ENCODE measurements around the gene MEX3A.
"Not testable (repeated sequence)": the region's sequence is repeated elsewhere in the genome, so short reads cannot be mapped to it uniquely, and the experiment has no call there.

Gene MEX3A

DNA sequence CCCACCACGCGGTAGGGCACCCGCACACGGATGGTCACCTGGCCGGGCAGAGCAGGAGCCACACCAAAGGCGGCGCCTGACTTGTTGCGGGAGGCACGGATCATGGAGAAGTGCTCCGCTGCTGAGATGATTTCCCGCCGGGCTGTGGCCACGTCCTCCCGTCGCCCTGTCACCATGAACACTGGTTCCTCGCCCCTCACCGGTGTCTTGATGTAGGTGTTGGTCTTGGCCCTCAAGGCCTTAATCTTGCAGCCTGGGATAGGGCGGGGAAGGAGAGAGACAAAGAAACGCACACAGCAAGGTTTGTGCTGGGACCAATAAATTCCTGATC is 4.9 kb downstream of the MEX3A start:
- DNase-seq: no peak

DNA sequence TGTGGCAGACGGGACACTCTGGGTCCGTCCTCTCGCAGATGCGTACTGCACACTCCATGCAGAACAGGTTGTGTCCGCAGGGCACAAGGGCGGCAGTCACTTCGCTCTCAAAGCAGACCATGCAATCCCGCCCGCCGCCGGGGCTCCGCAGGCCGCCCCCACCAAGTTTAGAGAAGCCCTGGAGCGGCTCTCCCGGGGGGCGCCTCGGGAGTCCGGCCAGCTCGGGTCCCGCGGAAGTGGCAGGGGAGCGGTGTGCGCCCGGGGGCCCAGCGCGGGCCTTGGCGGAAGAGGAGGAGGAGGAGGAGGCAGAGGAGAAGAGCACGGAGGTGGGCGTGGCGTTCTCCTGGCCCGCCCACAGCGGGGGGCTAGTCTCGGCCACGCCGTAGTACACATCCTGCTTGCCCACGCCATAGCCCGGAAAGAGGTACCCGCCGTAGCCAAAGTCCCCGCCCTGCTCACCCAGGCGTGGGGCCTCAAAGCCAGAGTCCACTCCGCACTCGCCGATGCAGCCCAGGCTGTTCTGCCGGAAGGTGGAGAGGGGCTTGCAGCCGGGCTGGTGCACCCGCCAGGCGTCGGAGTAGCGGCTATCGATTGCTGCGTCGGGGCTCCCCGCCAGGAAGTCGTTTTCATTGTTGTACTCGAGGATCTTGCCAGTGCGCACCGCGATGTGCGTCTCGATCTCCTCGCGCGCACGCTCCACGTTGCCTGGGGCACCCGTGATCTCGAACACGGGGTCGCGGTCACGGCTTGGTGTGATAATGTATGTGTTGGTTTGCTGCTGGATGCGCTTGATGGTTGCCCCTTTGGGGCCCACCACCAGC is 5.4 kb downstream of the MEX3A start:
- no peak for DNase-seq

GRCh38 chr1:156075775-156076204 is 6.5 kb downstream of the MEX3A start:
- no peak for DNase-seq

DNA sequence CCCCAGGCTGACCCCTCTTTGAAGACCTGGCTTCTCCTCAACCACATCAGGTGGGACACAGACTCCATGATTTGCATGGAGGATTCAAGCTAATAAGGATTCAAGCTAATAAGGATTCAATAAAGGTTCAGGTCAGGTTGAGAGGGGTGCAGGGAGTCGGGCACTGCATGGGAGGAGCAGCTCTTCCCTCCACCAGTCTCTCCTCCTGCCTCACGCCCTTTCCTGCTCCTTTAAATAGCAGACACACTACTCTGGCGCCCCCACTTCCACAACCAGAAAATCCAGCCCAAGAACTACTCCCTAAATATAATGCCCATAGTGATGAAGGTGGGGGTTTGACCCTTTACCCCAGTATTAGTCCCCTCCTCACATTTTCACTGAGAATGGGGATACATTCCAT is 7.1 kb downstream of the MEX3A start:
- DNase-seq: no peak

DNA sequence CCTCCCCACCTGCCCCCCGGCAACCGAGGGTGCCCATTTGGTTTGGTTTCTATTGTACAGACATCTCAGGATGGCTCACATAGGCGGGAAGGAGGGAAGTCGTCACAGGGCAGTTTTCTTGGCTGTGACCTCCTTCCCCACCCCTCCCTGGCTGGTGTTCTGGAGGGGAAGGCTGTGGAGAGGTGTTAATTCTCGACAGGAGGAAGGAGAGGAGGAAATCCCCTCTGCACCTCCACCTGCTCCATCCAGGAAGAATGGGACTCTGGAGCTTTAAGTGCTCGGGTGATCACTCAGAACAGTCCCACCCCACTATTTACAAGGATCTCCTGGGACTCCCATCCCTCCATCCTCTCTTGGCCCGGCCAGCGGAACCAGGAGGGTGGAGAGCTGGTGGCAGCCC is 7.6 kb downstream of the MEX3A start:
- no peak for DNase-seq

DNA sequence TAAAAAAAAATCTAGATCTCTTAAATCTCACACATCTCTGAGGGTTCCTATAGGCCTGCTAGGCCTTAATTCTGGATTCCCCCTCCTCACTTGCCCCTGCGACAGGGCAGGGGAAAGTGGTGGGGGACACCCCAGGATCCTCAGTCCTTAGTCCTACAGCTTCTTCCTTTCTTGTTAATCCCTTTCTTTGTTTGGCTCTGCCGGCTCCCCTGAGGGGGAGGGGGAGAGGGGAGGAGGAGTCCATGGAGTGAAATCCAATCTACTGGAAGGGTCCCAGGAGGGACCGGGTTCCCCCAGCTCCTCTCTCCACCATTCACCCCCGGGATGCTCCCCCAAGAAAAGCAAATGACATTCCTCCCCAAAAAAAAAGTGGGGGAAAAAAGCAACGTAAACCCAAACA is 8.5 kb downstream of the MEX3A start:
- no peak for DNase-seq

DNA sequence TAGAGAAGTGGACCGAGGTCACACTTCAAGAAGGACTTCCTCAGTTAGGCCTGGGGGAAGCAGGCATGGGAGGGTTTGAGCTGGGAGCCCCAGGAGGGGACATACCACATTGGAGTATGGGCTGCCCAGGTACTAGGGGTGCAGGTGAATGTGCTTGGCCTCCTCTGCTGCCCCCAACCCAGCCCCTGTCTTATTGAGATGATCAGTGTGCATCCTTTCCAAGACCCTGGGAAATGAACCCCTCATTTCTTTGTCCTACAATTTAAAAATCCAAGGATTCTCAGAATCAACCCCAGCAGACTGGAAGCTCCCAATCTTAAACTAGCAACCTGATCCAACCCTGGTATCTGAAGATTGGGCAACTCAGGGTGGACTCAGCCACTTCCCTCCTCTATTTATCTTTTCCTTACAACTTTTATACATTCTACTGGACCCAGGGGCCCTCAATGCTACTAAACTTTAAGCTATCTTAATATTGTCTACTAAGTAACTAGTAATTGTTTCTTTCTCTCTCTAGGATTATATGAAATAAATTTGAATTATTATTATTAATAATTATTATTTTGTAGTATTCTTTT is 9.1 kb downstream of the MEX3A start:
- DNase-seq: no peak

DNA sequence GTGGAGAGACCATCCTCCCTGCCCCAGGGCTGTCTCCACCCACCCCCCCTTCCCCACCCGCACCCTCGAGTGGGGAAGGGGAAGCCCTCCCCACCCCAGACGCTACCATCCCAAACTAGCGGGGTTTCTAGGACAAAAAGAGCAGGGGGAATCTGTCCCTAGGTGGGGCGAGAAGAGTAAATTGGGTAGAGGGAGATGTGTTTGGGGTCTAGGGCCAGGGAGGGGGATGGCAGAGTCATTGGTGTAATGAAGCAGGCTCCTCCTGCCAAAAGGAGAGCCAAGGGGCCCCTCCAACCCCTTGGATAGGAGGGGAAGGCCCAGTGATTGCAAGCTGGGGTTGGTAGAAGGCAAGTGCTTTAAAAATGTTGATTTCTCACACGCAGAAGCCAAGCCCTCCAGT is 10.0 kb downstream of the MEX3A start:
- DNase-seq: no peak

GRCh38 chr1:156071332-156071816 is 10.9 kb downstream of the MEX3A start:
- not testable (repeated sequence) for DNase-seq

DNA sequence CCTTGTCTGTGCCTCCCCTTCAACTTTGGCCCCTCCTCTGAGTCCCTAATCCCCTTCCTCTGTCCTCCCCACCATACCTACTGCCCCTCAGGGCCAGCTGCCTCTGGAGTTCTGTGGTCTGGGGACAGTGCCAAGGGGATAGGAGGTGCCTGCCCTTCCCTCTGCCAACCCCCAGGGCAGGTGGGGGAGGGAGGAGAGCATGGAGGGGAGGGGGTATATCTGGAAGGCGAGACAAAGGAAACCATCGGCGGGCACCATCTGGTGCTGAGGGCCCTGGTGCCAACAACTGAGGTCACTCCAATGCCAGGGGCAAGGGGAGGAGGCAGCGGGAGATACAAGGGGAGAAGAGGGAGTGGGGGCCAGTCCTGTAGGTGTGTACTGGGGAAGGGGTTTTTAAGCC is 11.7 kb downstream of the MEX3A start:
- DNase-seq: no peak

DNA sequence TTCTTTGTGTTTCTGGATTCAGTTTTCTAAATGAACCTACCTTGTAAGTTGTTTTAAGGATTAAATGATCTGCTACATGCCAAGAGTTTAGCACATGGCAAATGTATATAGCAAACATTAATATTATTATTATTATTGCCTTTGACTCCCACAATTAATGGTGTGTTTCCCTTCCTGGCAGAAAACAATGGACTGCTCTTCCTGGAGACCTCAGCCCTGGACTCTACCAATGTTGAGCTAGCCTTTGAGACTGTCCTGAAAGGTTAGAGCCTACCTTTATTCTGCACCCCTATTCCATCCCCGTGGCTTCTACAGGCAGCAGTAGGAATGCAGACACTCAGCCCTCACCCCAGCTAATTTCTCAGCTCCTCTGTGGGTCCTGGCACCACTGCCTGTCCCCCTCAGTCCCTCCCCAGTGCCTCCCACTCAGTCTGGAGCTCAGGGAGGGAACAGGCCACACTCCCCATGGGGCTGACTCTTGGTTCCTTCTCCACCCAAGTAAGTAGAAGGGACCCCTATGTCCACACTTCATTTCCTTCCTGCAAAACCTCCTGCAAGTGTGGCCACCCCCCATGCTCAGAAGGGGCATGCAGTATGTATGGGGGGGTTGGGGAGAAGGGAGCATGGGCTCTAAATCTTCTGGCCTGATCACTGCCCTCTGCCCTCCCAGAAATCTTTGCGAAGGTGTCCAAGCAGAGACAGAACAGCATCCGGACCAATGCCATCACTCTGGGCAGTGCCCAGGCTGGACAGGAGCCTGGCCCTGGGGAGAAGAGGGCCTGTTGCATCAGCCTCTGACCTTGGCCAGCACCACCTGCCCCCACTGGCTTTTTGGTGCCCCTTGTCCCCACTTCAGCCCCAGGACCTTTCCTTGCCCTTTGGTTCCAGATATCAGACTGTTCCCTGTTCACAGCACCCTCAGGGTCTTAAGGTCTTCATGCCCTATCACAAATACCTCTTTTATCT is 12.5 kb downstream of the MEX3A start:
- DNase-seq: no peak

GRCh38 chr1:156067262-156067661 is 15.0 kb downstream of the MEX3A start:
- DNase-seq: no peak

DNA sequence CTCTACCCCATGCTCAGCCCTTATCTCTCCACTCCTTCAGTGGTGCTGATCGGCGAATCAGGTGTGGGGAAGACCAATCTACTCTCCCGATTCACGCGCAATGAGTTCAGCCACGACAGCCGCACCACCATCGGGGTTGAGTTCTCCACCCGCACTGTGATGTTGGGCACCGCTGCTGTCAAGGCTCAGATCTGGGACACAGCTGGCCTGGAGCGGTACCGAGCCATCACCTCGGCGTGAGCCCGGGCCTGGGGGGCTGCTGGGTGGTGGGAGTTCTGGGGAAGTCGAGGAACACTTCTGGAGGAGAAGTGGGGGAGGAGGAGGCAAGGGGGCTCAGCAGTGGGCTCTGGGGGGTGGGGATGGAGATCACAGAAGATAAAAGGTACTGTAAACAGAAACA is 16.4 kb downstream of the MEX3A start:
- no peak for DNase-seq

DNA sequence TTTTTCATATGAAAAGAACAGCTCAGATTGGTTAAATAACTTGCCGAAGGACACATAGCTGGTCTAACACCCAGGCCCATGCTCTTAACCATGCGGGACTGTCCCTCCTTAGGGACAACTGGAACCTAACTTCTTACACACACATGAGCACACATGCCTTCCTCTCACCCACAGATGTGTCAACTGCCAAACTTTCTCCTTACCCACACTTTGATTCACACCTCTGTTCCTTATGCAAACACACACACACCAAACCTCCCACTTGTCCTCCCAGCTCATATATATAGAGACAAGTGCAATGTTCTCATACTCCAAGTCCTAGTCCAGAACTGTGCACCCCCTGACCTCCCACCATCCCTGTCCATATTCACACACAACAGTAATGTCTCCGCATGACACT is 17.1 kb downstream of the MEX3A start:
- DNase-seq: no peak

DNA sequence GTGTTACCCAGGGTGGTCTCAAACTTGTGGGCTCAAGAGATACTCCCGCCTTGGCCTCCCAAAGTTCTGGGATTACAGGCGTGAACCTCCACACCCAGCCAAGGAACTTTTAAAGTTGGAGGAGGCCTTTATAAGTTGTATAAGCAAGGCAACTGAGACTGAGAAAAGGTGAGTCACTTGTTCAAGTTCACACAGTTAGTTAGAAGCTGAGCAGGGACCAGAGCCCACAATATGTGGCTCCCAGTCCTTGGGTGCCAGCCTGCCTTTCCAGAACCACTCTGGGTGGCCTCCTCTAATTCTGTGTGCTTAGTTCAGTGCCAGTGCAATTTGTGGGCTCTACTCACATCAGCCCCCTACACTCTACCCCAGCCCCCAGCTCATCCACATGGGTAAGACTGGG is 17.6 kb downstream of the MEX3A start:
- no peak for DNase-seq

DNA sequence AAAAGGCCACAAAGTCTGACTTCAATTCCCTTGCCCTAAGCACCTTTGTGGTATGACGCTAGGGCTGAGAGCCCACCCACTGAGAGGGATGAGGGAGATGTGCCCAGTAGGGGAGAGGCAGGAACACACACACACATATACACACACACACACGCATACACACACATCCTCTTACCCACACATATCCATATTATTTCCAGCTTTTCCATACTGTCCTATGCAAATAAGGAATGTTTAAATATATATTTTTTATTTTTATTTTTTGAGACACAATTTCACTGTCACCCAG is 18.3 kb downstream of the MEX3A start:
- DNase-seq: no peak

DNA sequence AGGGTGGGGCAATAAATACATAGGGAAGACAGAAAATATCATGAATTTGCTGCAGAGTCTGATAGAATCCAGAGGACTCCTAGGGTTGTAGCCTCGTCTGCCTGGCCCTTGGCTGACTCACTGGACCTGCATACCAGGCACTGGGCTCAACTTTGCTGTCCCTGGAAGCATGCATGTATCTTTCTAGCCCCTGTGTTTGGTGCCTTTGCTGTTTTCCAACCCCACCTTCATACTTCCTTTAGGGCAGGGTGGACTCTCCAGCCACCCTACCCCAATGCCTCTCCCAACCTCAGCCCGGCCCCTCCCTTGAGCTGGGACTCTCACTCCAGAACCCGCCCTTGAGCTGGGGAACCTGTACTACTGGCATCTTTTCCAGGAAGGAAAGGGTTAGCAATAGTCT is 20.1 kb downstream of the MEX3A start:
- DNase-seq: no peak

- DNase-seq: peak; percentile 5
Observed at GRCh38 chr1:156060937-156061636, 21.2 kb downstream of the MEX3A start, which contains the start of gene RAB25. Gene RAB25, plus strand, starts transcription at chr1:156061160. Its CDS starts 241 bp downstream, at chr1:156061401.

GRCh38 chr1:156056326-156056849 is 25.9 kb downstream of the MEX3A start:
- DNase-seq: no peak

DNA sequence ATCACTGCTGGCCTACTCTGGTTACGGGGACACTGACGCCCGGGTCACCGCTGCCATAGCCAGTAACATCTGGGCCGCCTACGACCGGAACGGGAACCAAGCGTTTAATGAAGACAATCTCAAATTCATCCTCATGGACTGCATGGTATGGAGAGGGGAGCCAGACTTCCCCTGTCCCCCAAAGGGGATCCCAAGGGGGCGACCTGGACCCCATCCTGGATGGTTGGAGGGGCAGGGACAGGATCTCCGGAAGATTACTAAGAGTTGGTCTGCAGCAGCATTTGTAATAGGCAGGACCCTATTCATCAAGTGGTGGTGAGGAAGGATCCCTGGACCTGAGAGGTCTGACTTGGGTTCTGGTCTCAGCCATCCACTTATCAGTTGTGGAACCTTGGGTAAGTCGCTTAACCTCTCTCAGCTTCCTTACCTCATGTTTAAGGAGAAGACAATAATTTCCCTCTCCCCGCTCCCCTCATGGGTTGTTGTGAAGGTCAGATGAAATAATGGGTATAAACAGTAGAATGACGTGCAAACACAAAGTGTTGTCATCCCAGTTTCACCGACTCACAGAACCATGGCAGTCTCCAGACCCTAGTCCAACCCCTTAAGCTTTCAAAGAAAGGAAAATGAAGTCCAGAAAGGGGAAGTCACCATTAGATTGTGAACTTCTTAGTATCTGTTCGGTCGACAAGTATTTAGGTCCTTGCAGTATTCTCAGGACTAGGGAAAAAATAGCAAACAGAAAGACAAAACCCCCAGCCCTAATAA is 26.8 kb downstream of the MEX3A start:
- no peak for DNase-seq

- DNase-seq: peak; percentile 98
Observed at GRCh38 chr1:156054500-156055280, 27.6 kb downstream of the MEX3A start, which contains the start of gene LAMTOR2. Gene LAMTOR2, plus strand, starts transcription at chr1:156054782. Its CDS starts 108 bp downstream, at chr1:156054890.
